Measurements from ENCODE around the gene FUOM. TPM values are rescaled to one million over a fixed set of nuclear protein-coding genes. Genes with fewer than 3 reads are reported as not detected.

FUOM gene
- total and polyA plus RNA-seq, 2 donors from 2014 or later, result 17.5 to 118 TPM

DNA sequence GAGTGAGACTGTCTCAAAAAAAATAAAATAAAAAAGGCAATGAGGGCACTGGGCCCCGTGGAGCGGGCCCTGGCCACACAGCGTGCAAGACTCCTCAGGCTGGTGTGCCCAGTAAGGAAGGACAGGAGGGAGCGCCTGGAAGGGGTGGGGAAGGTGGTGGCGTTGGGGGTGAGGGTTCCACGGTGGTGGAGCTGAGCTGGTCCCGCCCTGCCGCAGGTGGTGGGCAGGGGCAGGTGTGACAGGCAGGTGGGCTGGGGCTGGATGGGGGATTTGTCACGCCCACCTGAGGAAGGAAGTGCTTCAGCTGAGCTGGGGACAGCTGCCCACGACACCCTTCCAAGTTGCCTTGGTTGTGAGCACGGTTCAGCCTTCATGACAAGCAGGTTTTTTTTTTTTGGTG lies 11.4 kb downstream of the FUOM start:
- TF ChIP-seq, protein P1, sequence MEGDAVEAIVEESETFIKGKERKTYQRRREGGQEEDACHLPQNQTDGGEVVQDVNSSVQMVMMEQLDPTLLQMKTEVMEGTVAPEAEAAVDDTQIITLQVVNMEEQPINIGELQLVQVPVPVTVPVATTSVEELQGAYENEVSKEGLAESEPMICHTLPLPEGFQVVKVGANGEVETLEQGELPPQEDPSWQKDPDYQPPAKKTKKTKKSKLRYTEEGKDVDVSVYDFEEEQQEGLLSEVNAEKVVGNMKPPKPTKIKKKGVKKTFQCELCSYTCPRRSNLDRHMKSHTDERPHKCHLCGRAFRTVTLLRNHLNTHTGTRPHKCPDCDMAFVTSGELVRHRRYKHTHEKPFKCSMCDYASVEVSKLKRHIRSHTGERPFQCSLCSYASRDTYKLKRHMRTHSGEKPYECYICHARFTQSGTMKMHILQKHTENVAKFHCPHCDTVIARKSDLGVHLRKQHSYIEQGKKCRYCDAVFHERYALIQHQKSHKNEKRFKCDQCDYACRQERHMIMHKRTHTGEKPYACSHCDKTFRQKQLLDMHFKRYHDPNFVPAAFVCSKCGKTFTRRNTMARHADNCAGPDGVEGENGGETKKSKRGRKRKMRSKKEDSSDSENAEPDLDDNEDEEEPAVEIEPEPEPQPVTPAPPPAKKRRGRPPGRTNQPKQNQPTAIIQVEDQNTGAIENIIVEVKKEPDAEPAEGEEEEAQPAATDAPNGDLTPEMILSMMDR (IDR thresholded peaks at IDR 0.05; ENCODE audit: borderline replicate concordance, extremely low read depth, insufficient read depth), result no peak
- Histone ChIP-seq H3K27ac (ENCODE audit: low read depth in 2 of 2, low read length in 2 of 2) (no peak overlapping the region), H3K9ac (ENCODE audit: low read length in 3 of 3) (no peak overlapping the region), H3K27me3 (ENCODE audit: control insufficient read depth, insufficient read depth, low read length) (no peaks in the 10 kb centered on the region), H3K9me3 (ENCODE audit: control insufficient read depth in 2 of 3, insufficient read depth in 1 of 3, low read length in 3 of 3) (no peaks in the 10 kb centered on the region), H3K4me1 (ENCODE audit: control insufficient read depth in 2 of 3, insufficient read depth in 2 of 3, low read depth in 1 of 3, low read length in 3 of 3) (no peaks in the 10 kb centered on the region), H3K36me3 (ENCODE audit: control insufficient read depth in 2 of 3, insufficient read depth in 3 of 3, low read length in 3 of 3) (no peaks in the 10 kb centered on the region), H3K4me3 (ENCODE audit: low read length in 3 of 3) (no peak overlapping the region)
- DNase-seq (no peak), FAIRE-seq (no peak)
- intact Hi-C loops (cut with DNase I), result no loop called here

DNA sequence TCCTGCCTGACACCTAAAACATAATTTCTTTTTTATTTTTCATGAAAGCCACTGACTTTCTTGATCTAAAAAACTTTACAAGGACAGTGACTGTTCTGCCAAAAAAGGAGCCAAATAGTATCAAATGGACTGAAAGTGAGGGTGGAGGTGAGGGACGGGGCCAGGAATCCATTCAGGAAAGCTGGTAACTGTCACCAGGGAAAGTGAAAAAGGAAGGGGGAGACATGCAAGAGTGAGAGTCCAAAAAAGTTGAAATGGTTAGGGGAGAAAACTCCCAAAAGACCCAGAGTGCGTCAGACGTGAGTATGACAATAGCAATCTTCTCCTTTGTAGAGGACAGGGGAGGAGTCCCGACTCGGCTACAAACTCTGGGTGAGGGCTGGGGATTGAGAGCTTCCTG lies 13.6 kb downstream of the FUOM start:
- intact Hi-C loops (cut with DNase I), result no loop called here
- Histone ChIP-seq H3K4me1 (ENCODE audit: control insufficient read depth in 2 of 3, insufficient read depth in 2 of 3, low read depth in 1 of 3, low read length in 3 of 3) (no peaks in the 10 kb centered on the region), H3K9me3 (ENCODE audit: control insufficient read depth in 2 of 3, insufficient read depth in 1 of 3, low read length in 3 of 3) (no peaks in the 10 kb centered on the region), H3K4me3 (ENCODE audit: low read length in 3 of 3) (no peak overlapping the region), H3K36me3 (ENCODE audit: control insufficient read depth in 2 of 3, insufficient read depth in 3 of 3, low read length in 3 of 3) (no peaks in the 10 kb centered on the region), H3K27me3 (ENCODE audit: control insufficient read depth, insufficient read depth, low read length) (no peaks in the 10 kb centered on the region), H3K9ac (ENCODE audit: low read length in 3 of 3) (no peak overlapping the region), H3K27ac (ENCODE audit: low read depth in 2 of 2, low read length in 2 of 2) (no peak overlapping the region)
- no peak for FAIRE-seq
- no peak for DNase-seq
- TF ChIP-seq, protein P1 (IDR thresholded peaks at IDR 0.05; ENCODE audit: borderline replicate concordance, extremely low read depth, insufficient read depth), result no peak

- H3K27me3 ChIP-seq (ENCODE audit: control insufficient read depth, insufficient read depth, low read length), result no peaks in the 10 kb centered on the region
- no peaks in the 10 kb centered on the region for H3K36me3 ChIP-seq (ENCODE audit: control insufficient read depth in 2 of 3, insufficient read depth in 3 of 3, low read length in 3 of 3)
- H3K4me3 ChIP-seq (ENCODE audit: low read length in 3 of 3), result no peak overlapping the region
- H3K4me1 ChIP-seq (ENCODE audit: control insufficient read depth in 2 of 3, insufficient read depth in 2 of 3, low read depth in 1 of 3, low read length in 3 of 3), result no peaks in the 10 kb centered on the region
- no peak for FAIRE-seq
- intact Hi-C loops (cut with DNase I), result no loop called here
- no peak overlapping the region for H3K27ac ChIP-seq (ENCODE audit: low read depth in 2 of 2, low read length in 2 of 2)
- no peaks in the 10 kb centered on the region for H3K9me3 ChIP-seq (ENCODE audit: control insufficient read depth in 2 of 3, insufficient read depth in 1 of 3, low read length in 3 of 3)
- no peak for DNase-seq
- no peak overlapping the region for H3K9ac ChIP-seq (ENCODE audit: low read length in 3 of 3)
- TF ChIP-seq, protein P1 (IDR thresholded peaks at IDR 0.05; ENCODE audit: borderline replicate concordance, extremely low read depth, insufficient read depth), result no peak
Observed at GRCh38 chr10:133343558-133343957, 14.3 kb downstream of the FUOM start.

DNA sequence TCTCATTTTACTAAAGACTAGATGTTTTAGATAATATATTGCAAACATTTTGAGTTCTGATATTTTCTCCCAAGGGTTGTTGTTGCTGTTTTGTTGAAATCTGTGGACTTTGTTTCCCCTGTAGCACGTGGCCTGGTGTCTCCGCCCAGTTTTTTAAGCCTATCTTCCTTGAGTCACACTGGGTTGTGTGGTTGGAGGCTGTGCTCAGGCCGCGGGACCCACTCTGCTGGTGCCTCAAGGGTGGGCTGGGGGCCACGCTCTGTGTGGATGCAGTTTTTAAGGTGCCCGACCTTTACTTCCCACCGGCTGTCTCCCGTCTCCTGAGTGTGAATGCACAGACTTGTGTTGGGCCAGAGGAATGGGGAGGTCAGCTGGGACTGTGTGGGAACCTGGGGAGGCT lies 14.9 kb downstream of the FUOM start:
- no peaks in the 10 kb centered on the region for H3K27me3 ChIP-seq (ENCODE audit: control insufficient read depth, insufficient read depth, low read length)
- intact Hi-C loops (cut with DNase I), result no loop called here
- H3K36me3 ChIP-seq (ENCODE audit: control insufficient read depth in 2 of 3, insufficient read depth in 3 of 3, low read length in 3 of 3), result no peaks in the 10 kb centered on the region
- TF ChIP-seq, protein P1 (IDR thresholded peaks at IDR 0.05; ENCODE audit: borderline replicate concordance, extremely low read depth, insufficient read depth), result no peak
- H3K4me1 ChIP-seq (ENCODE audit: control insufficient read depth in 2 of 3, insufficient read depth in 2 of 3, low read depth in 1 of 3, low read length in 3 of 3), result no peaks in the 10 kb centered on the region
- DNase-seq (no peak), FAIRE-seq (no peak)
- no peak overlapping the region for H3K27ac ChIP-seq (ENCODE audit: low read depth in 2 of 2, low read length in 2 of 2)
- no peak overlapping the region for H3K9ac ChIP-seq (ENCODE audit: low read length in 3 of 3)
- H3K4me3 ChIP-seq (ENCODE audit: low read length in 3 of 3), result no peak overlapping the region
- no peaks in the 10 kb centered on the region for H3K9me3 ChIP-seq (ENCODE audit: control insufficient read depth in 2 of 3, insufficient read depth in 1 of 3, low read length in 3 of 3)
